ENCODE results near the gene TMOD1.

GRCh38 chr9:97600531-97601227 lies 99.2 kb downstream of the TMOD1 start:
- no peak for TF ChIP-seq POLR2AphosphoS5 (IDR thresholded peaks at IDR 0.05; ENCODE audit: insufficient read depth in 1 of 2, low read depth in 1 of 2)
- TF ChIP-seq, protein P1, sequence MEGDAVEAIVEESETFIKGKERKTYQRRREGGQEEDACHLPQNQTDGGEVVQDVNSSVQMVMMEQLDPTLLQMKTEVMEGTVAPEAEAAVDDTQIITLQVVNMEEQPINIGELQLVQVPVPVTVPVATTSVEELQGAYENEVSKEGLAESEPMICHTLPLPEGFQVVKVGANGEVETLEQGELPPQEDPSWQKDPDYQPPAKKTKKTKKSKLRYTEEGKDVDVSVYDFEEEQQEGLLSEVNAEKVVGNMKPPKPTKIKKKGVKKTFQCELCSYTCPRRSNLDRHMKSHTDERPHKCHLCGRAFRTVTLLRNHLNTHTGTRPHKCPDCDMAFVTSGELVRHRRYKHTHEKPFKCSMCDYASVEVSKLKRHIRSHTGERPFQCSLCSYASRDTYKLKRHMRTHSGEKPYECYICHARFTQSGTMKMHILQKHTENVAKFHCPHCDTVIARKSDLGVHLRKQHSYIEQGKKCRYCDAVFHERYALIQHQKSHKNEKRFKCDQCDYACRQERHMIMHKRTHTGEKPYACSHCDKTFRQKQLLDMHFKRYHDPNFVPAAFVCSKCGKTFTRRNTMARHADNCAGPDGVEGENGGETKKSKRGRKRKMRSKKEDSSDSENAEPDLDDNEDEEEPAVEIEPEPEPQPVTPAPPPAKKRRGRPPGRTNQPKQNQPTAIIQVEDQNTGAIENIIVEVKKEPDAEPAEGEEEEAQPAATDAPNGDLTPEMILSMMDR (IDR thresholded peaks at IDR 0.05): no peak

All from vagina (tissue), 2 donors.